ENCODE data around the gene NCK1.

Gene NCK1

GRCh38 chr3:136908297-136908696 is 46.3 kb downstream of the NCK1 start:
- no peak for DNase-seq (ENCODE audit: low spot score)

- DNase-seq (ENCODE audit: low spot score) = no peak
Observed at GRCh38 chr3:136909187-136909586, 47.2 kb downstream of the NCK1 start.

- no peak for DNase-seq (ENCODE audit: low spot score)
Observed at GRCh38 chr3:136910697-136911096, 48.7 kb downstream of the NCK1 start.

- DNase-seq (ENCODE audit: low spot score) = no peak
Observed at GRCh38 chr3:136913168-136913567, 51.2 kb downstream of the NCK1 start.

- no peak for DNase-seq (ENCODE audit: low spot score)
Observed at GRCh38 chr3:136914739-136915138, 52.7 kb downstream of the NCK1 start.

- DNase-seq (ENCODE audit: low spot score) = no peak
Observed at GRCh38 chr3:136916223-136916622, 54.2 kb downstream of the NCK1 start.

GRCh38 chr3:136919799-136920580 is 58.0 kb downstream of the NCK1 start:
- DNase-seq (ENCODE audit: low spot score) = no peak

- DNase-seq (ENCODE audit: low spot score) = no peak
Observed at GRCh38 chr3:136920904-136921611, 59.0 kb downstream of the NCK1 start.

GRCh38 chr3:136925425-136926190 is 63.6 kb downstream of the NCK1 start:
- DNase-seq (ENCODE audit: low spot score) = no peak

GRCh38 chr3:136928240-136928639 is 66.2 kb downstream of the NCK1 start:
- DNase-seq (ENCODE audit: low spot score) = no peak

GRCh38 chr3:136929977-136930670 is 68.1 kb downstream of the NCK1 start:
- no peak for DNase-seq (ENCODE audit: low spot score)

GRCh38 chr3:136931606-136932005 is 69.6 kb downstream of the NCK1 start:
- DNase-seq (ENCODE audit: low spot score) = no peak

GRCh38 chr3:136932523-136932922 is 70.5 kb downstream of the NCK1 start:
- DNase-seq (ENCODE audit: low spot score) = no peak

- no peak for DNase-seq (ENCODE audit: low spot score)
Observed at GRCh38 chr3:136932978-136933772, 71.2 kb downstream of the NCK1 start.

GRCh38 chr3:136937175-136937574 is 75.2 kb downstream of the NCK1 start:
- no peak for DNase-seq (ENCODE audit: low spot score)

- DNase-seq (ENCODE audit: low spot score) = no peak
Observed at GRCh38 chr3:136937851-136938250, 75.8 kb downstream of the NCK1 start.

- DNase-seq (ENCODE audit: low spot score) = no peak
Observed at GRCh38 chr3:136938334-136938733, 76.3 kb downstream of the NCK1 start.

GRCh38 chr3:136939489-136939888 is 77.5 kb downstream of the NCK1 start:
- no peak for DNase-seq (ENCODE audit: low spot score)

- DNase-seq (ENCODE audit: low spot score) = no peak
Observed at GRCh38 chr3:136942803-136943202, 80.8 kb downstream of the NCK1 start.

GRCh38 chr3:136943436-136943835 is 81.4 kb downstream of the NCK1 start:
- DNase-seq (ENCODE audit: low spot score) = no peak

GRCh38 chr3:136946978-136947377 is 85.0 kb downstream of the NCK1 start:
- no peak for DNase-seq (ENCODE audit: low spot score)
